Activated CD4-positive, alpha-beta T cell treated with anti-CD3 and anti-CD28 coated beads for 1 hour (primary cell): ENCODE results near the gene LY6G5B.
"Not testable (repeated sequence)": the region's sequence is repeated elsewhere in the genome, so short reads cannot be mapped to it uniquely, and the experiment has no call there.

Experiments
- DNase-seq: peaks from one replicate; pipeline ENCODE4 v3.0.0-alpha.2; 2020

Gene LY6G5B

DNA sequence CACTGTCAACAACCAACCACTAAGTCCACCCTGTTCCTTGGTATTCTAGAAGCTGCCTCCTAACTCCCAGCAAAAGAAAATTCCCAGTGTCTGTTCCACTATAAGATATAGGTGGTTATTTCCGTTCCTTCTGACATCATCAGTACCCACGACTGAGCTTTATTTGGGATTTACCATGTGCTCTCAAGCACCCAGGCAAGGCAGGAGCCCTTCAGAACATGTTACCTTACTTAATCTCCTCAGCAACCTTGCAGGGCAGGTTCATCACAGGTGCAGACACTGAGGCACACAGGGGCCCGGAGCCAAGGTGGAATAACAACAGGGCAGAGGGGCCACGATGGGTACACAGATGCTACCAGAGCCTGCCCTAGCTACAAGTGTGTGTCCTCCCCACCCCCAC, 22.6 kb downstream of the LY6G5B start:
- DNase-seq, result no peak

GRCh38 chr6:31692886-31693285, 23.1 kb downstream of the LY6G5B start:
- DNase-seq, result no peak

GRCh38 chr6:31693535-31693934, 23.8 kb downstream of the LY6G5B start:
- DNase-seq, result no peak

- no peak for DNase-seq
These were observed 27.8 kb downstream of the LY6G5B start for GRCh38 chr6:31697555-31697954.

GRCh38 chr6:31700740-31701401, 31.1 kb downstream of the LY6G5B start:
- no peak for DNase-seq

DNA sequence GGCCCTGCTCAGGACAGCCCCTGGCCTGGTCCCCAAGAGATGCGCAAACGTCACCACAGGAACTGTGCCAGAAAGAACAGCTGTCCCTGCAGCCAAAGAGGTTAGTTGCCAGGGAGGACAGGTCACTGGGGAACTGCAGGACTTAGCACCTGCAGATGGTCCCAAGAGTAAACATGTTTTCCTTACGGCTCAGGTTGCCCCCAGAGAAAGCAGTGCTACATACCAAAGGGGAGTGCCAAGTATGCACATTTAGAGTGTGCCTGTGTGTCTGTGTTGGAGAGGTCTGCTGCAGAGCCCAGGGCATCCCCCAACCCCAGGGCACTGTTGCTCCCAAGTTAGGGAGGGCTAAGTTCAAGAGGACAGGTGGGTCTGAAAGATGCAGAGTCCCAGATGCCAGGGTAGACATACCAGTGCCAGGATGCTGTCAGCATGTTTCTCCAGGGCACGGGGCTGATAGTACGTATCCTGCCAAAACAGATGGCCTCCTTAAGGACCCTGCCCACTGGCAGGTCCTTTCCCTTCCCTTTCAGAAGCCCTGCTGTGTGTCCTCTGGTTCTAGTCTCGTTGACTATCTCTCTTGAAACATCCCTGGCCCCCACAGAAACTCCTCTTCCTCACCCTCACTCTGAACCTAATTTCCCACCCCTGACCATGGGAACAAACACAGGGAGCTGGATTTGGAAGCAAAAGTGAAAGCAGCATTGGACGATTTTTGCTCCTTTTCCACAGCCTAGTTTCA, 32.1 kb downstream of the LY6G5B start:
- no peak for DNase-seq

GRCh38 chr6:31702405-31702818, 32.6 kb downstream of the LY6G5B start:
- no peak for DNase-seq

GRCh38 chr6:31702819-31703716, 33.3 kb downstream of the LY6G5B start, which contains the start of gene ABHD16A:
Gene ABHD16A (minus strand): TSS chr6:31703324. CDS start chr6:31703281, 43 bp downstream.
- peak; percentile 94 for DNase-seq

GRCh38 chr6:31705931-31706330, 36.2 kb downstream of the LY6G5B start:
- DNase-seq, result no peak

DNA sequence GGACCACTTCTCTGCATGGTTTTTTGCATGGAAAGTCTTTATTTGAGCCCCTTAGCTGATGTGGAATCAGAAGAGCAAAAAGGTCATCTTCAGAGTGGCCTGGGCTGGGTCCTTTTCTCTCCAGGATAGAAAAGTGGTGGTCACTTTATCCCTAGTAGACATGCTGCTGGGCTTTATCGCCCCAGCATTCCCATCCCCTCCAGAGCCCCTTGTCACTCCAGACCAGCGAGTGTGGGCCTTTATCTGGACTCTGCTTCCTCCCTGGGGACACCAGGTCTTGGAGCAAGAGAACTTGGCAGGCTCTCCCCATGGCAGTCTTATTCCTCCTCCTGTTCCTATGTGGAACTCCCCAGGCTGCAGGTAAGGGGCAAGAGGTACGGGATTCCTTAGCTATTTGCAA, 36.8 kb downstream of the LY6G5B start, which contains the start of gene LY6G6F:
Gene LY6G6F, plus strand, starts transcription at position 268 of the 400 bp plus-strand sequence. Its CDS starts 41 bp downstream, at position 309.
- no peak for DNase-seq

DNA sequence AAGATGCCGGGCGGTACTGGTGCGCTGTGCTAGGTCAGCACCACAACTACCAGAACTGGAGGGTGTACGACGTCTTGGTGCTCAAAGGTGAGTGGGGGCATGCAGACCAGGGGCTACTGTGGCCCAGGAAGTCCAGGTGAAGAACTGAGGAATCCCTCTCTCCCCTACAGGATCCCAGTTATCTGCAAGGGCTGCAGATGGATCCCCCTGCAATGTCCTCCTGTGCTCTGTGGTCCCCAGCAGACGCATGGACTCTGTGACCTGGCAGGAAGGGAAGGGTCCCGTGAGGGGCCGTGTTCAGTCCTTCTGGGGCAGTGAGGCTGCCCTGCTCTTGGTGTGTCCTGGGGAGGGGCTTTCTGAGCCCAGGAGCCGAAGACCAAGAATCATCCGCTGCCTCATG, 37.9 kb downstream of the LY6G5B start:
- DNase-seq, result no peak

- DNase-seq, result no peak
These were observed 38.4 kb downstream of the LY6G5B start for GRCh38 chr6:31708224-31708623.

DNA sequence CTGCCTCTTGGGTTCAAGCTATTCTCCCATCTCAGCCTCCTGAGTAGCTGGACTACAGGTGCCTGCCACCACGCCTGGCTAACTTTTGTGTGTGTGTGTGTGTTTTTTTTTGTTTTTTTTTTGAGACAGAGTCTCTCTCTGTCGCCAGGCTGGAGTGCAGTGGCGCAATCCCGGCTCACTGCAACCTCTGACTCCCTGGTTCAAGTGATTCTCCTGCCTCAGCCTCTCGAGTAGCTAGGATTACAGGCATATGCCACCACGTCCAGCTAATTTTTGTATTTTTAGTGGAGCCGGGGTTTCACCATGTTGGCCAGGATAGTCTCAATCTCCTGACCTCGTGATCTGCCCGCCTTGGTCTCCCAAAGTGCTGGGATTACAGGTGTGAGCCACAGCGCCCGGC, 39.4 kb downstream of the LY6G5B start:
- not testable (repeated sequence) for DNase-seq

DNA sequence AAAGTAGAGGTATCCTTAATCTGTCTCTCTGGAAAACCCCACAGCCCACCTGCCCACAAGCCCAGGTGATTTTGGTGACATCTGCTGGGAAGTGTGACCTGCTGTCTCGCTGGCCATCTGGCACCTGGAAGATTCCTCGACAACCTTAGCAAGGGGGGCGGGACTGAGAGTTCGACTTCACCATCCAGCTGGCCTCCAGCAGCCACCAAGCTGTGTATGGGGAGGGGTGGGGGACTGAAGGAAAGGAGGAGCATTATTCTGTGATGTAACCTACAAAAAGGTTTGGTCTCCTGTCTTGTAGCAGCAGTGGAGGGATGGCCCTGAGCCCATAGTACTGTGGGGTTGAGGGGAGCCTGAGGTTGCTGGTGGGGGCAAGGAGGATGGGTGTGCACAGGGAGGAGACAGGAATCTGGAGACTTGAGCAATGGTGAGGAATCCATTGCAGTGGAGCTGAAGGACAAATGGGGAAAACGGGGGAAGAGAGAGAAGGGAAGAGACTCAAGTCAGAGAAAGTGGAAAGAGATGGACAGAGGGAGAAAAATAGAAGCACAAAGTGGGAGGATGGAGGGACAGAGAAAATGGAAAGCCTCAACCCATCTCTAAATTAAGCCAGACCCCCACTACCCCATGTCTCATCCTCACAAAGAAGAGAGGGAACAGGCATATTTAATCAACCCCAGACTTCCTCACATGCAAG, 40.9 kb downstream of the LY6G5B start:
- DNase-seq, result no peak

GRCh38 chr6:31711233-31711632, 41.5 kb downstream of the LY6G5B start:
- DNase-seq, result no peak

DNA sequence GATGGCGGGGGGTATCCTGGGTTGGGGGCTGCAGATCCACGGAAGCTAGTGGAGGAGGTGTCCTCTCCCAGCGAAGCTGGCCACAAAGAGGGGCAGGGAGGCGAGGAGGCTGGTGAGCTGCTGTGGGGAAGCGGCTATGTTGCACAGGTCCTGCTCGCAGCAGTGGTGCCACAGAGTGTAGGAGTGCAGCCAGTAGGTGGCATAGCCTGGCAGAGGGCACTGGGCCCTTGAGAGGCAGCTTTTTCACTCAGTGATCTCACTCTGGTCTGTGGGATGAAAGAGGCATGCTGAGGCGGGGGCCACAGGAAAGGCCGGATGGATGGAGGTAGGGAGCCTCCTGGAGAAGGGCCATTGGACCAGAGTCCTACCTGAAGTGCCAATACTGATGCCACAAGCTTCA, 42.5 kb downstream of the LY6G5B start:
- no peak for DNase-seq

DNA sequence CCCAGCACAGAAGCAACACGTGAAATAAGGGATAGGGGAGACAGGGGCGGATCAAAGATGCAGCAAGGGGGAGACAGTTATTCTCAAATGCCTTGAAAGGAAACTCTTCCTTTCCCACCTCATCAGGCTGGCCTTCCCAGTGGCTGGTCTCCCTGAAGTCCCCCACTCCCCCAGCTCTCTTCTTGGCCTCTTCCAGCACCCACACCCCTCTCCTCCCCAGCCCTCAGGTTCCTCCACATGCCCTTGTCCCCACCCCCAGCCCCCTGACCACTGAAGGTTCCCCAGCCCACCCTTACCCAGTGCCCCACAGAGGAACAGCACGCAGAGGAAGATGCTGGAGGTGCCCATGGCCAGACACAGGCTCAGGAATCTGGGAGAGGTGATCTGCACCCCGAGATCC, 43.7 kb downstream of the LY6G5B start:
- no peak for DNase-seq

GRCh38 chr6:31713991-31714684, 44.4 kb downstream of the LY6G5B start:
- DNase-seq, result no peak

- no peak for DNase-seq
These were observed 45.5 kb downstream of the LY6G5B start, which contains the start of gene LY6G6D for GRCh38 chr6:31715022-31715958. Gene LY6G6D (plus strand): TSS chr6:31715348. CDS start chr6:31715356, 8 bp downstream.

DNA sequence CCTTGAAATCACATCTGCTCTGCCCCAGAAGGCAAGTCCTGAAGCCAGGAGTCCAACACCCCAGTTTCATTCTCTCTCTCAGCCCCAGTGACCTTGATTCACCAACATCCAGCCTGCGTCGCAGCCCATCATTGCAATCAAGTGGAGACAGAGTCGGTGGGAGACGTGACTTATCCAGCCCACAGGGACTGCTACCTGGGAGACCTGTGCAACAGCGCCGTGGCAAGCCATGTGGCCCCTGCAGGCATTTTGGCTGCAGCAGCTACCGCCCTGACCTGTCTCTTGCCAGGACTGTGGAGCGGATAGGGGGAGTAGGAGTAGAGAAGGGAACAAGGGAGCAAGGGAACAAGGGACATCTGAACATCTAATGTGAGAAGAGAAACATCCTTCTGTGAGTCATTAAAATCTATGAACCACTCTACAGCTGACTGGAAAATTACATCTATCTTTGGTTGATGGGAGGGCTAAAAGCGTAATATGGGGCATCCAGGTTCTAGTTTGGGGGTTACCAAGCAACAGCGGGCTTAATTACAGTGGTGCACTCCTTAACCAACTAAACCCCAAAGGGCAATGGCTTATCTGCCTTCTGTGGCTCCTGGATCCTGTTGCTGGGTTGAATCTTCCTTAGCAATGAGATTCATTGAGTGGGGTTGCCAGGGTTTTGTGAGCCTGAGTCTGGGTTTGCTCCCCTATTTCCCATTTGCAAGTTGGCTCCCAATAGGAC, 47.9 kb downstream of the LY6G5B start:
- no peak for DNase-seq
